T-helper 17 cell (primary cell): ENCODE data around the gene NEURL1B. TPM values are rescaled to one million over a fixed set of nuclear protein-coding genes. Genes with fewer than 3 reads are reported as not detected.

ENCODE experiments used
- ATAC-seq: fragments of 150-1000 bp; cut with Tn5 transposase; 2 replicates; pipeline ENCODE4 v1.10.0; 2021; ENCODE audit warnings: mild to moderate bottlenecking, moderate library complexity
- DNase-seq, 3 donors: peaks; one replicate each; pipeline versions ENCODE4 v3.0.0 to v3.0.0-alpha.2; 2020 to 2021
- H3K9me3 ChIP-seq: one replicate; pipeline ENCODE4 v1.7.0; 2013; ENCODE audit warnings: low read length, mild to moderate bottlenecking; ENCODE audit not compliant: control insufficient read depth, poor library complexity, severe bottlenecking
- H3K27ac Mint-ChIP-seq: one replicate; pipeline ENCODE4 v1.8.0; 2022; ENCODE audit warnings: mild to moderate bottlenecking, moderate library complexity, mixed read lengths
- H3K27me3 Mint-ChIP-seq: one replicate; pipeline ENCODE4 v1.8.0; 2022; ENCODE audit warnings: mixed read lengths
- H3K36me3 Mint-ChIP-seq: one replicate; pipeline ENCODE4 v1.8.0; 2022; ENCODE audit warnings: low read depth, mixed read lengths
- H3K4me1 Mint-ChIP-seq: one replicate; pipeline ENCODE4 v1.8.0; 2022; ENCODE audit warnings: mild to moderate bottlenecking, mixed read lengths
- H3K4me3 Mint-ChIP-seq: one replicate; pipeline ENCODE4 v1.8.0; 2022; ENCODE audit warnings: mild to moderate bottlenecking, moderate library complexity, mixed read lengths
- total RNA-seq, 4 donors: library from RNA in 2 of 4; stranded (reverse) in 2 of 4; gene quantifications; one replicate each; pipeline ENCODE4 v1.2.3 and lab custom pipeline; 2022 to 2026

The NEURL1B gene
- total RNA-seq, 2 donors from 2014 or later: 0.07 to 0.23 TPM

- no peak overlapping the region for H3K27ac Mint-ChIP-seq
- no peak overlapping the region for H3K4me3 Mint-ChIP-seq
- ATAC-seq: no peak
- H3K4me1 Mint-ChIP-seq: no peaks in the 10 kb centered on the region
- no peak for DNase-seq
- peaks cover 22% of the 10 kb centered on the region for H3K27me3 Mint-ChIP-seq
- no peaks in the 10 kb centered on the region for H3K9me3 ChIP-seq
- no peaks in the 10 kb centered on the region for H3K36me3 Mint-ChIP-seq
Measured at GRCh38 chr5:172618574-172619365, 22.3 kb upstream of the NEURL1B start.

GRCh38 chr5:172620506-172620905, 20.6 kb upstream of the NEURL1B start:
- Mint-ChIP-seq H3K27ac (no peak overlapping the region), H3K4me1 (no peaks in the 10 kb centered on the region), H3K36me3 (no peaks in the 10 kb centered on the region), H3K4me3 (no peak overlapping the region), H3K27me3 (peaks cover 32% of the 10 kb centered on the region)
- ATAC-seq (no peak), DNase-seq (no peak)
- no peaks in the 10 kb centered on the region for H3K9me3 ChIP-seq

DNA sequence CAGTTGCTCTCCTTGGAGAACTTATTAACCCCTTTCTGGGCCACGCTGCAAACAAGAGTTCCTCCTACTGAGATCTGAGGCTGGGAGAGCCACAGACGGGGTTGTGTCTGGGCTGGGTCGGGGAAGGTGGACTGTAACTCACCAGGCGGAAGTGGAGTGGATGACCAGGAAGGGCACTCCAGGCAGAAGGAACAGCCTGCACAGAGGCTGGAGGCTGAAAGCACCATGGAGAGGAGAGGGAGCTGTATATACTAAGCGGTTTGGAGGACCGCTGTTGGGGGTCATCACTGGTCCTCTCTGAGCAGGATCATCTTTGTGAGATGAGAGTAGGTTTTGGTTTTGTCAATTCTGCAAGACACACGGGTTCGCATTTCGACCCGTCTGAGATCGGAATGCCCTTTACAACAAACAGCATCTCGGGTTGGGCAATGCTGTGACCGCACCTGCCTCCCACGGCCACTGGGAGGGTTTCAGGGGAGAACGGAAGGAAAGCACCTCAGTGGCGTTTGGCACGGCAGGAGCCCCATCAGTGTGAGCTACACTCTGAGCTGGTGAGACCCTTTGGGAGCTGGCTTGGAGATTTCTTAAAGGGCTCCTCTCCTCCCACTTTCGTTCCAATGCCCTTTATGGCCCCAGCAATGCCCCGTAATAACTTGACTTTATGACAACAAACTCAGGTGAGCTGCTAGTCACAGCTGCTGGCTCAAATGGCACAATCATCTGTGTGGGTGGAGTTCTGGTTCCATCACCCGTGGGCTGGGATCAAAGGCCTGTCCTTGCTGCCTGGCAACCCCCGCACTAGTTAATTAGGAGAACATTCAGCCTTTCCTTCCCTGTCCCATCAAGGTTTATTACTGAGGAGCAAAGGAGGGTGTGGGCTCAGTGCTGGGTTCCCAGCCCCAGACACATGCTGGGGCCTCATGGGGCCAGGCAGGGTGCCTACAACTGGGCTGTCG, 18.7 kb upstream of the NEURL1B start:
- Mint-ChIP-seq H3K4me3 (no peak overlapping the region), H3K36me3 (no peaks in the 10 kb centered on the region), H3K27ac (no peak overlapping the region), H3K27me3 (peaks cover 43% of the 10 kb centered on the region), H3K4me1 (peaks cover 2% of the 10 kb centered on the region)
- no peak for DNase-seq
- ATAC-seq: no peak
- H3K9me3 ChIP-seq: no peaks in the 10 kb centered on the region

DNA sequence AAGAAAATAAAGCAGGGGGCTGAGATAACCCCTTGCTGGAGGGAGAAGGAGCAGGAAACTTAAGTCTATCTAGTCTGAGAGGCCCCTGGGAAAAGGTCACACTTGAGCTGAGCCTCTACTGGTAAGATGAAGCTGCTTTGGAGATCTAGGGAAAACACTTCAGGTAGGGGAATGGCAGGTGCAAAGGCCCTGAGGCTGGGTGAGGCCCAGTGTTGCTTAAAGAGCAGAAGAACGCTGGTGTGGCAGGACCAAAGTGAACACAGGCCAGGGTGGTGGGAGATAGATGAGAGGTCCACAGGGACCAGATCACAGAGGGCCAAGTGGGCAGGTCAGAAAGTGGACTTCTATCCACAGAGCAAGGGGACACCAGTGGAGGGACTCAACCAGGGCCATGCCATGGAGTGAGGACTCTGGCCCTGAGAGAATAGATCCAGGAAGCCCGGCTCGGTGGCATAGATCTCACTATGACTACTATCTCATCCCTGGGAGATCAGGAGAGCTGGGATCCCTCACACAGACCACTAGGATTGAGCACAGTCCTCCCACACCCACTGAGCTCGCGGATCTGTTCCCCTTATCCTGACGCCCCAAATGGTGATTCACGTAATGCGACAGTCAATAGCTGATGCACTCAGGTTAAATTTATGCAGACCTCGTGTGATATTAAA, 17.6 kb upstream of the NEURL1B start:
- Mint-ChIP-seq H3K27me3 (peaks cover 43% of the 10 kb centered on the region), H3K4me1 (peaks cover 2% of the 10 kb centered on the region), H3K36me3 (no peaks in the 10 kb centered on the region), H3K27ac (no peak overlapping the region), H3K4me3 (no peak overlapping the region)
- H3K9me3 ChIP-seq: no peaks in the 10 kb centered on the region
- ATAC-seq (no peak), DNase-seq (no peak)

- Mint-ChIP-seq H3K27me3 (peaks cover 43% of the 10 kb centered on the region), H3K4me3 (no peak overlapping the region), H3K27ac (no peak overlapping the region), H3K4me1 (peaks cover 2% of the 10 kb centered on the region), H3K36me3 (no peaks in the 10 kb centered on the region)
- no peak for ATAC-seq
- DNase-seq: no peak
- no peaks in the 10 kb centered on the region for H3K9me3 ChIP-seq
Measured at GRCh38 chr5:172624083-172624995, 16.7 kb upstream of the NEURL1B start.

DNA sequence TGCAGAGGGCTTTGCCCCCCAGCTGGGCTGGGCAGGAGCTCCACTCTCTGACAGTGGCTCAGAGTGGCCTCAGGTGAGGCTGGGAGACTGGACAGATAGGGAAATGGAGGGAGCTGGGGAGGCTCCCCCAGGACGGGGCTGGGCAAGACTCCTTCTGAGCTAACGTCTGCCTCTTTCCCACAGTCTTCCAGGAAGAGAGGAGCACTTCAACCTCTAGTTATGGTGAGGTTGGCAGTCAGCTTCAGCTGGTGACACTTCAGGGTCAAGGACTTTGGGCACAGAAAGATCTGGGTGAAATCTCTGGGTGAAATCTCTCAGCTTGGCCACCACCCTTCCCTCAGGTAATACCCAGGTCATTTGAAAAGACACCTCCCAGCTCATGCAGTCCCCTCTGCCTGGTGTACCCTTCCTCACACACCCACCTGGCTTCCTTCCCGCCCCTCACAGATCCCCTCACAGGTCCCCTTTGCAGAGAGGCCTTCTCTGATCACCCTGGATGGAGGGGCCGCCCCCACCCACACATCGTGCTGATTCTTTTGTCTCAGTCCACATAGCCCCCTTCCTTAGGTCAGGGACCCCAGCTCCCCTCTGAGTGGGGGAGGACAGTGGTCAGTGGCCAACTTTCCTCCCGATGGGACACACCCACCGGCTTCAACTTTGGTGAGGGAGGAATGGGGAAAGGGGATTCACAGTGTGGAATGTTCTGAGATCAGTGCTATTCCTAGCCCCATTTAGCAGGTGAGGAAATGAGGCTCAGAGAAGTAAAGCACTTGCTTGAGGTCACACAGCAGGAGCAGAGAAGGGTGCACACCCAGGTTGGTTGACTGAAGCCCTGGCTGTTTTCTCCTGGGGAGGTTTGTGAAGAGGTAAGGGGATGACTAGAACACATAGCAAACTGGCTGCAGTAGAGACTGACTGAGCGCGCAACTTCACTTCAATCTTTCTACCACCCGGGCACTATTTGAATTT, 15.8 kb upstream of the NEURL1B start:
- Mint-ChIP-seq H3K36me3 (no peaks in the 10 kb centered on the region), H3K27me3 (peaks cover 38% of the 10 kb centered on the region), H3K4me1 (peaks cover 2% of the 10 kb centered on the region), H3K4me3 (no peak overlapping the region), H3K27ac (no peak overlapping the region)
- DNase-seq (no peak), ATAC-seq (no peak)
- no peaks in the 10 kb centered on the region for H3K9me3 ChIP-seq

GRCh38 chr5:172626031-172626581, 15.0 kb upstream of the NEURL1B start:
- ATAC-seq (no peak), DNase-seq (no peak)
- Mint-ChIP-seq H3K27me3 (peaks cover 37% of the 10 kb centered on the region), H3K27ac (no peak overlapping the region), H3K4me1 (peaks cover 2% of the 10 kb centered on the region), H3K36me3 (no peaks in the 10 kb centered on the region), H3K4me3 (no peak overlapping the region)
- H3K9me3 ChIP-seq: no peaks in the 10 kb centered on the region

- DNase-seq (no peak), ATAC-seq (no peak)
- Mint-ChIP-seq H3K27me3 (peaks cover 35% of the 10 kb centered on the region), H3K4me3 (no peak overlapping the region), H3K4me1 (peaks cover 2% of the 10 kb centered on the region), H3K36me3 (peaks cover 4% of the 10 kb centered on the region), H3K27ac (no peak overlapping the region)
- H3K9me3 ChIP-seq: no peaks in the 10 kb centered on the region
Measured at GRCh38 chr5:172630082-172630481, 11.0 kb upstream of the NEURL1B start.

- no peaks in the 10 kb centered on the region for H3K9me3 ChIP-seq
- Mint-ChIP-seq H3K4me1 (peaks cover 2% of the 10 kb centered on the region), H3K4me3 (no peak overlapping the region), H3K36me3 (peaks cover 4% of the 10 kb centered on the region), H3K27me3 (peaks cover 35% of the 10 kb centered on the region), H3K27ac (no peak overlapping the region)
- DNase-seq (no peak), ATAC-seq (no peak)
Measured at GRCh38 chr5:172630482-172630881, 10.6 kb upstream of the NEURL1B start.

DNA sequence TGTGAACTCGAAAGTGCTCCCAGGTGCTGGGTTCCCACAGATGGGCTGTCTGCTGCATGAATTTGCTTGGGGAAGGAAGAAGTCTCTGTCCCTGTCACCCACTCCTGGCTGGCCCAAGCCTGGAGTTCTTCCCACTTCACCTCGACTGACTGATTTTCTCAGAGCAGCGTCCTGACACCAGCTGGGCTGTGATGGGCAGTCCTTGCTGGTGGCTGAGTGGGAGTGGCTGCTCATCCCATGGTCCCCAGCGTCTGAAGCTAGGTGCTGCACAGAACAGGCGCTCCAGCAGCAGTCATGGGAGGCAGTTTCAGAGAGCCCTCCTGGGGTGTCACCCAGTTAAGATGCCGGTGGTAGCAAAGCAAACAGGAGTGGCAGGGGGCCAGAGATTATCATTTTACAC, 10.1 kb upstream of the NEURL1B start:
- no peaks in the 10 kb centered on the region for H3K9me3 ChIP-seq
- ATAC-seq (no peak), DNase-seq (no peak)
- Mint-ChIP-seq H3K27me3 (peaks cover 35% of the 10 kb centered on the region), H3K36me3 (peaks cover 4% of the 10 kb centered on the region), H3K27ac (no peak overlapping the region), H3K4me1 (peaks cover 2% of the 10 kb centered on the region), H3K4me3 (no peak overlapping the region)

DNA sequence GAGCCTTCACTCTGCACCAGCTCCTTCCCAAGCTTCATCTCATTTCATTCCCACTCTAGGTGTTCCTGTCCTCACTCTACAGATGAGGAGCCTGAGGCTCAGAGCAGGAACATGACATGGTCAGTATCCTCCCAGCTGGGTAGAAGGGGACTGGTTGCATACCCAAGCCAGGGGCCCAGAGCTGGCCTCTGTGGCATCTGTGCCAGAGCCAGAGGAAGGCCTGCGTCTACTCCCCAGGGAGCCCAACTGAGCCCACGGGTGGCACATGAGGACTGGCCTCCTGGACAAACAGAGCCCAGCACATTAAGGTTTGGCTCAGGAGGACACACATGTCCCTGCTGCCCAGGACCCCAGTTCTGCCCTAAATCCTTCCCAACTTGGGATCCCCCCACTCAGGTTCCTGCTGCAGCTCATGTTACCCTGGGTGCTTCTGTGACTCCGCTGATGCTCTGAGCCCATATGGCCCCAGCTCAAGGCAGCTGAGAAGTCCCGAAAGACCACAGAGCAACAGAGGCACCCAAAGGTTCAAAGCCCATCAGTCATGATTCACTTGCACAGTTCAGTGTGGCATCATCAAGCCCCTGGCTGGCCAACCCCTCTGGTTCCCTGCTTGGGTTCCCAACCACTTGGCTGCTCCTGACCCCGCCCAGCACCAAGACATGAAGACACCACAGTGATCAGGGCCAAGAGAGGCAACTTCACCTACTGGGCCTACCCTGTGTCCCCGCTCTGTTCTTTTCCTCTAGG, 8.5 kb upstream of the NEURL1B start:
- no peaks in the 10 kb centered on the region for H3K4me1 Mint-ChIP-seq
- ATAC-seq (no peak), DNase-seq (no peak)
- H3K36me3 Mint-ChIP-seq: peaks cover 4% of the 10 kb centered on the region
- H3K4me3 Mint-ChIP-seq: no peak overlapping the region
- H3K27ac Mint-ChIP-seq: no peak overlapping the region
- peaks cover 42% of the 10 kb centered on the region for H3K27me3 Mint-ChIP-seq
- H3K9me3 ChIP-seq: no peaks in the 10 kb centered on the region
